Measurements from ENCODE around the gene SETBP1.

The SETBP1 gene

GRCh38 chr18:44897411-44897810, 216.7 kb downstream of the SETBP1 start:
- no peak for TF ChIP-seq ZNF501 (tag by site-specific recombination; IDR thresholded peaks at IDR 0.05)
- no peak for TF ChIP-seq ZNF449 (tag by site-specific recombination; IDR thresholded peaks at IDR 0.05)
- TF ChIP-seq PRDM10 (tag by site-specific recombination; IDR thresholded peaks at IDR 0.05), result no peak
- TF ChIP-seq ZNF146 (tag by site-specific recombination; IDR thresholded peaks at IDR 0.05), result no peak
- no peak for TF ChIP-seq GLI4 (tag by site-specific recombination; IDR thresholded peaks at IDR 0.05)
- TF ChIP-seq HOXD13 (CRISPR knock-in tag; IDR thresholded peaks at IDR 0.05; ENCODE audit: borderline replicate concordance), result no peak
- TF ChIP-seq ZNF132 (tag by site-specific recombination; IDR thresholded peaks at IDR 0.05; ENCODE audit: borderline replicate concordance), result no peak
- TF ChIP-seq ZNF354C (tag by site-specific recombination; IDR thresholded peaks at IDR 0.05; ENCODE audit: borderline replicate concordance, low read depth), result no peak
- no peak for TF ChIP-seq ZNF747 (tag by site-specific recombination; IDR thresholded peaks at IDR 0.05)
- no peak for TF ChIP-seq ZNF280C (tag by site-specific recombination; IDR thresholded peaks at IDR 0.05)
- TF ChIP-seq ZIC2 (tag by site-specific recombination; IDR thresholded peaks at IDR 0.05), result no peak
- TF ChIP-seq HOXC10 (CRISPR knock-in tag; IDR thresholded peaks at IDR 0.05), result no peak
- H3K4me1 ChIP-seq (ENCODE audit: control insufficient read depth, insufficient read depth, low read length), result no peaks in the 10 kb centered on the region; the same call in 1 of the 2 replicates
- ChIA-PET CTCF (interaction anchor here (0.7 to 1.6 kb wide), 4 partner anchors 316 to 1276 kb away, joined by 3 to 5 read pairs (median 4); no protein-coding TSS in a partner anchor), POLR2A (no interaction called here)
- H3K4me3 ChIP-seq (ENCODE audit: low read depth, low read length), result no peak overlapping the region
- no peak overlapping the region for H3K27ac ChIP-seq (ENCODE audit: extremely low read depth, low read depth, low read length)
- H3K36me3 ChIP-seq (ENCODE audit: control insufficient read depth in 2 of 2, insufficient read depth in 1 of 2, low read length in 2 of 2), result no peaks in the 10 kb centered on the region
- no peaks in the 10 kb centered on the region for H3K9me3 ChIP-seq (ENCODE audit: control insufficient read depth, insufficient read depth, low read depth, low read length)

GRCh38 chr18:44897816-44898215, 217.1 kb downstream of the SETBP1 start:
- ChIA-PET CTCF (interaction anchor here (0.7 to 1.6 kb wide), 4 partner anchors 315 to 1276 kb away, joined by 3 to 5 read pairs (median 4); no protein-coding TSS in a partner anchor), POLR2A (no interaction called here)
- Histone ChIP-seq H3K4me1 (ENCODE audit: control insufficient read depth, insufficient read depth, low read length) (no peaks in the 10 kb centered on the region; the same call in 1 of the 2 replicates), H3K9me3 (ENCODE audit: control insufficient read depth, insufficient read depth, low read depth, low read length) (no peaks in the 10 kb centered on the region), H3K27ac (ENCODE audit: extremely low read depth, low read depth, low read length) (no peak overlapping the region), H3K36me3 (ENCODE audit: control insufficient read depth in 2 of 2, insufficient read depth in 1 of 2, low read length in 2 of 2) (no peaks in the 10 kb centered on the region), H3K4me3 (ENCODE audit: low read depth, low read length) (no peak overlapping the region)
- TF ChIP-seq ZNF707 (tag by site-specific recombination; IDR thresholded peaks at IDR 0.05), result no peak
- no peak for TF ChIP-seq ZNF302 (tag by site-specific recombination; IDR thresholded peaks at IDR 0.05; ENCODE audit: low read depth)
- TF ChIP-seq ZBTB11 (tag by site-specific recombination; conservative IDR thresholded peaks at IDR 0.05; ENCODE audit: low read depth), result no peak
- TF ChIP-seq ZNF335 (tag by site-specific recombination; conservative IDR thresholded peaks at IDR 0.05), result no peak
- no peak for TF ChIP-seq ATF2 (tag by site-specific recombination; IDR thresholded peaks at IDR 0.05; ENCODE audit: low read depth)
- TF ChIP-seq ZNF311 (tag by site-specific recombination; IDR thresholded peaks at IDR 0.05; ENCODE audit: borderline replicate concordance), result no peak
- no peak for TF ChIP-seq ZBTB10 (tag by site-specific recombination; IDR thresholded peaks at IDR 0.05)
- no peak for TF ChIP-seq ZNF792 (tag by site-specific recombination; IDR thresholded peaks at IDR 0.05)
